Activated naive CD8-positive, alpha-beta T cell treated with anti-CD3 and anti-CD28 coated beads, Interleukin-2, amount 10 ng/mL, durations not matched to agents 7 days and 5 days (primary cell): ENCODE data around the gene CORO2B. TPM values are rescaled to one million over a fixed set of nuclear protein-coding genes. Genes with fewer than 3 reads are reported as not detected.

Experiments used
- ATAC-seq: fragments of 150-1000 bp; cut with Tn5 transposase; one replicate; pipeline ENCODE4 v1.10.0; 2021; ENCODE audit warnings: low read depth, moderate library complexity
- POLR2A ChIA-PET: fragments of 350-600 bp; sonication (Branson Sonifier 250); formaldehyde crosslinking; loops from one replicate; lab custom pipeline; 2021; ENCODE audit warnings: antibody characterized with exemption; lab: Charles Lee
- DNase-seq: peaks from one replicate; pipeline ENCODE4 v3.0.0; 2021
- H3K27ac Mint-ChIP-seq: one replicate; pipeline ENCODE4 v1.8.0; 2022; ENCODE audit warnings: mild to moderate bottlenecking, mixed read lengths
- H3K27me3 Mint-ChIP-seq: one replicate; pipeline ENCODE4 v1.8.0; 2022; ENCODE audit warnings: mild to moderate bottlenecking, moderate library complexity, mixed read lengths
- H3K36me3 Mint-ChIP-seq: one replicate; pipeline ENCODE4 v1.8.0; 2021; ENCODE audit warnings: mild to moderate bottlenecking, mixed read lengths
- H3K4me1 Mint-ChIP-seq: one replicate; pipeline ENCODE4 v1.8.0; 2021; ENCODE audit warnings: mixed read lengths
- H3K4me3 Mint-ChIP-seq: one replicate; pipeline ENCODE4 v1.8.0; 2022; ENCODE audit warnings: mild to moderate bottlenecking, moderate library complexity, mixed read lengths
- H3K9me3 Mint-ChIP-seq: one replicate; pipeline ENCODE4 v1.8.0; 2021; ENCODE audit warnings: mixed read lengths
- total RNA-seq, 2 experiments: library from RNA; stranded (reverse); gene quantifications; one replicate each; pipeline ENCODE4 v1.2.3, GENCODE V29; 2021

Gene CORO2B
- total RNA-seq, 2 experiments from 2014 or later: not detected

- no peak for ATAC-seq
- no peak for DNase-seq
Measured at GRCh38 chr15:68775671-68776476, 197.1 kb downstream of the CORO2B start.

GRCh38 chr15:68776477-68777270 lies 197.9 kb downstream of the CORO2B start:
- H3K4me1 Mint-ChIP-seq: peaks cover 10% of the 10 kb centered on the region
- H3K27me3 Mint-ChIP-seq: no peaks in the 10 kb centered on the region
- H3K4me3 Mint-ChIP-seq: no peak overlapping the region
- H3K27ac Mint-ChIP-seq: no peak overlapping the region
- H3K9me3 Mint-ChIP-seq: peaks cover 3% of the 10 kb centered on the region
- POLR2A ChIA-PET: no interaction called here
- ATAC-seq (no peak), DNase-seq (no peak)
- H3K36me3 Mint-ChIP-seq: peaks cover 16% of the 10 kb centered on the region

More at GRCh38 chr15:68775671-68776476, 197.1 kb downstream of the CORO2B start:
- Mint-ChIP-seq H3K4me3 (no peak overlapping the region), H3K4me1 (peaks cover 6% of the 10 kb centered on the region), H3K27me3 (no peaks in the 10 kb centered on the region), H3K27ac (no peak overlapping the region), H3K36me3 (peaks cover 16% of the 10 kb centered on the region), H3K9me3 (peaks cover 3% of the 10 kb centered on the region)
- POLR2A ChIA-PET: no interaction called here

Other genes with a start within 250 kb of the CORO2B start
- under 1 TPM; 0.57 to 0.61 TPM for gene ITGA11, start 146.8 kb upstream of the CORO2B start, total RNA-seq
- gene ANP32A, start 241.9 kb downstream of the CORO2B start, total RNA-seq: 100 to 1,000 TPM; 174 to 177 TPM